ENCODE measurements around the gene DCAF4.
"Not testable (repeated sequence)": the region's sequence is repeated elsewhere in the genome, so short reads cannot be mapped to it uniquely, and the experiment has no call there.

The DCAF4 gene

GRCh38 chr14:72952171-72952570 is 25.9 kb downstream of the DCAF4 start:
- H3K4me1 ChIP-seq = no peaks in the 10 kb centered on the region
- H3K4me3 ChIP-seq (ENCODE audit: low read depth, low read length) = no peak overlapping the region
- H3K36me3 ChIP-seq = peaks cover 66% of the 10 kb centered on the region
- no peak for TF ChIP-seq CTCF (IDR thresholded peaks at IDR 0.05; ENCODE audit: low read depth, low read length)
- DNase-seq = no peak
- H3K9me3 ChIP-seq = no peaks in the 10 kb centered on the region
- H3K27me3 ChIP-seq = no peaks in the 10 kb centered on the region

DNA sequence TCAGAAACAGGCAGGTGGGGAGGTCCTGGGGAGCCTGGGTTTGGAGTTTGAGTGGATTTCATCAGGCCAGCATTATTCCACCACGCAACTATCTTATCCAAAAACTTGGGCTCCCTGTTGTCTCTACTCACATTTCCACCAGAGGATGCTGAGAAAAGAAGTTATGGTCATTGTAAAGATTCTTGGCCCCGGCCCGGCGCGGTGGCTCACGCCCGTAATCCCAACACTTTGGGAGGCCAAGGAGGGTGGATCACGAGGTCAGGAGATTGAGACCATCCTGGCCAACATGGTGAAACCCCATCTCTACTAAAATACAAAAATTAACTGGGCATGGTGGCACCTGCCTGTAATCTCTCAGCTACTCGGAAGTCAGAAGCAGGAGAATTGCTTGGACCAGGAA is 30.5 kb downstream of the DCAF4 start:
- not testable (repeated sequence) for H3K4me3 ChIP-seq (ENCODE audit: low read depth, low read length); DNase-seq; H3K9me3 ChIP-seq; H3K4me1 ChIP-seq; H3K27me3 ChIP-seq
- H3K36me3 ChIP-seq = peaks cover 63% of the 10 kb centered on the region

DNA sequence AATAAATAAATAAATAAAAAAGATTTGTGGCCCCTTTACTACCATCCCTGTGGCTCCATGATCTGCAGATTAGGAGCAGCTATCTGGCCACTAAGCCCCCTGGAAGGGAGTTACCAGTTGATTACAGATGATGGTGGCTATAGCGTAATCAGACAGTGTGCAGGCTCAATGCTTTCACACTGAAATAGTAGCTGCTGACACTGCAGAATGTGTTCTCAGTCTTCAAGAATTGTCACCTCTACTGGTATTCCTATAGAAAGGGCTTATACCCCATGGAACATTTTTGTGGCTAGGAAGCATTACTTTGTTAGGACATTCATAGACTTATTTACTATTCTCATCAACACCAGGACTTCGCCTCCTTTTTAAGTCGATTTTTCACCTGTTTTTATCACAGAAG is 30.9 kb downstream of the DCAF4 start:
- H3K9me3 ChIP-seq = no peaks in the 10 kb centered on the region
- no peaks in the 10 kb centered on the region for H3K4me1 ChIP-seq
- H3K27me3 ChIP-seq = no peaks in the 10 kb centered on the region
- no peak for TF ChIP-seq CTCF (IDR thresholded peaks at IDR 0.05; ENCODE audit: low read depth, low read length)
- H3K4me3 ChIP-seq (ENCODE audit: low read depth, low read length) = no peak overlapping the region
- H3K36me3 ChIP-seq = peaks cover 58% of the 10 kb centered on the region
- no peak for DNase-seq

GRCh38 chr14:72958548-72958947 is 32.3 kb downstream of the DCAF4 start:
- Histone ChIP-seq H3K4me1 (no peaks in the 10 kb centered on the region; the same call in 1 of the 2 replicates), H3K27me3 (no peaks in the 10 kb centered on the region), H3K36me3 (peaks cover 52% of the 10 kb centered on the region), H3K4me3 (ENCODE audit: low read depth, low read length) (no peak overlapping the region), H3K9me3 (no peaks in the 10 kb centered on the region)
- no peak for DNase-seq
- TF ChIP-seq CTCF (IDR thresholded peaks at IDR 0.05; ENCODE audit: low read depth, low read length) = no peak

DNA sequence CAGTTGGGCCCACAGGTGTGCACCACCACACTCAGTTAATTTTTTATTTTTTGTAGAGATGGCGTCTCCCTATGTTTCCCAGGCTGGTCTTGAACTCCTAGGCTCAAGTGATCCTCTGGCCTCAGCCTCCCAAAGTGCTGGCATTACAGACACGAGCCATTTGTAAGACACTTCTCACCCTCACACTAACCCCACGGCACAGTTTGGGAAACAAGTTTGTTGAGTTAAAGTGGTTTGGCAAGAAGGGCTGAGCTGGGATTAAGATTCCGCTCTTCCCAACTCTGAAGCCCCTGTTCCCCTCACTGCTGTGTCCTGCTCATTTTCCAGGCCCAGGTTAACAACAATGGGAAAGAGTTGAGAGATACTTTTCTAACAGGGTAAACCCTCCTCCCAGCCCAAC is 34.8 kb downstream of the DCAF4 start:
- not testable (repeated sequence) for H3K4me1 ChIP-seq; H3K4me3 ChIP-seq (ENCODE audit: low read depth, low read length); DNase-seq; H3K27me3 ChIP-seq; H3K9me3 ChIP-seq
- peaks cover 36% of the 10 kb centered on the region for H3K36me3 ChIP-seq

DNA sequence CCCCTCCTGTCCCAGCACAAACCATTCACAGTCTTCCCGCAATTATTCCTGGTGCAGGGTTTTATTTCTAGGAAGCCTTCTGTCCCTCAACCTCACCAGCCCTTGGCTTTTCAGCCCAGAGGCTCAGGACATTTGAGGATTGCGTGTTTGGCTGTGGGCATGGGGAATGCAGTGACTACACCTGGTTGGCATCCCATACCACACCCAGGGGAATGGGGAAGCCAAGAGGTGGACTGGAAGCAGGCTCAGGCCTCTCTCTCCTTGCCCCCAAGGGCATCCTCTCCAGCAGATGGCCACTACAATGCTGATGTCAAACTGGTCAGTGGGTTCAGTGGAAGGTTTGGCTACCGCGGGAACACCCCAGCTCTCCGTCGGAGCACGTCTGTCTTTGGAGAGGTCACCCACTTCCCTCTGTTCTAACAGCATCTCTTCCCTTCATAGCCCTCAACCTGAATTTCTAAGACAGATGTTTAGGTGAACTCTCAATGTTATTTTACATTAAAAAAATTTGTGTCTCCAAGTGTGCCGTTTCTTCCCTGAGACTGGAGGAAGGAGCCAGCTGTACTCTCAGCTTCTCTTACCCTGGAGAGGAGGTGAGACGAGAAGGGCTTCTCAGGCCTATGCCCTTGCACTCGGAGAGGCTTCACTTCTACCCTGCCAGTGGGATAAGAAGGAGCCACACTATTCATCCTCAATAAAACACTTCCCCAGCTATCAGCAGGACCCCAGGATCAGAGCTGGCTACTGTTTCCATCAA is 35.5 kb downstream of the DCAF4 start:
- Histone ChIP-seq H3K4me1 (no peaks in the 10 kb centered on the region; the same call in 1 of the 2 replicates), H3K36me3 (peaks cover 29% of the 10 kb centered on the region), H3K4me3 (ENCODE audit: low read depth, low read length) (no peak overlapping the region), H3K9me3 (no peaks in the 10 kb centered on the region), H3K27me3 (no peaks in the 10 kb centered on the region)
- no peak for DNase-seq
- no peak for TF ChIP-seq CTCF (IDR thresholded peaks at IDR 0.05; ENCODE audit: low read depth, low read length)

GRCh38 chr14:72962336-72962754 is 36.1 kb downstream of the DCAF4 start:
- not testable (repeated sequence) for H3K27me3 ChIP-seq; H3K4me3 ChIP-seq (ENCODE audit: low read depth, low read length); H3K4me1 ChIP-seq; H3K9me3 ChIP-seq
- peak; percentile 39 for DNase-seq
- peaks cover 23% of the 10 kb centered on the region for H3K36me3 ChIP-seq

Data from BE2C (cell line).